HG03571 (cell line): ENCODE results near the gene HACE1.
"Not testable (repeated sequence)": the region's sequence is repeated elsewhere in the genome, so short reads cannot be mapped to it uniquely, and the experiment has no call there.

ENCODE experiments used
- ATAC-seq: cut with Tn5 transposase; IDR thresholded peaks from one replicate; pipeline ENCODE4 v1.9.1; 2021; ENCODE audit not compliant: unreplicated experiment

Gene HACE1

DNA sequence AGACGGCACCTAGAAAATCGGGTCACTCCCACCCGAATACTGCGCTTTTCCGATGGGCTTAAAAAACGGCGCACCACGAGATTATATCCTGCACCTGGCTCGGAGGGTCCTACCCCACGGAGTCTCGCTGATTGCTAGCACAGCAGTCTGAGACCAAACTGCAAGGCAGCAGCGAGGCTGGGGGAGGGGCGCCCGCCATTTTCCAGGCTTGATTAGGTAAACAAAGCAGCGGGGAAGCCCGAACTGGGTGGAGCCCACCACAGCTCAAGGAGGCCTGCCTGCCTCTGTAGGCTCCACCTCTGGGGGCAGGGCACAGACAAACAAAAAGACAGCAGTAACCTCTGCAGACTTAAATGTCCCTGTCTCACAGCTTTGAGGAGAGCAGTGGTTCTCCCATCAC, 122.2 kb downstream of the HACE1 start:
- not testable (repeated sequence) for ATAC-seq

- no peak for ATAC-seq
Observed at GRCh38 chr6:104736545-104736944, 123.2 kb downstream of the HACE1 start.

DNA sequence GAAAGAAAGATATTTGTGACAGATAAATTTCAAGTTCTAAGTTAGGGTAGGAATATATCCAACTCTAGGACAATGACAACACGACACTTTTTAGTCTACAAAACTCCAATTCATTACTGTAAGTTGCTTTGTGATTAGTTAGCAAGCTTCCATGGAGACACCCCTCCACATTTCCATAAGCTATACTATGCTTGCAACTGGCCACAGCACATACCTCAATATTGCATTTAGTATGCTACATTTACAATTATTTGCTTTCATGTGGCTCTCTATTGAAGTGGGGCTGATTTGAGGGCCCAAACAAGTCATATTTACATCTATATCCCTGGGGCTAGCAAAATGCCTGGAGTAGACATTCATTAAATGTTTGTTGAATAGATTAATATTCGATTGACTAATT, 129.3 kb downstream of the HACE1 start:
- ATAC-seq, result no peak

- ATAC-seq, result no peak
Observed at GRCh38 chr6:104729433-104729832, 130.3 kb downstream of the HACE1 start.

DNA sequence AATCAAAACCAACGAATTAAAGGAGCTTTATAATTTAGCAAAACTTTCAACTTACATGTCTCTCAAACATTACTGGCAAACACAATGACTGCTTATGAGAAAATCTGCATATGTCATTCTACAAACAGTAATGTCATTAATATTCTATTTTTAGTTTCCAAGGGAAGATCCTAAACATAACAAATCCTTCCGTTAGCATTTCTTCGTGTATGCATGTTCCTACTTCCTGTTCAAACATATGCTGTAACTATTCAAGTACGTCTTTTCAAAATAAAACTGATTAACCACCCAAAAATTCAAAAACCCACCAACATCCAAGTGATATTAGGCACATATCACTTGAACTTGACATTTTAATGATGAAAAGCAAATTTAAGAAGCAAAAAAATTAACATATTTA, 131.3 kb downstream of the HACE1 start:
- ATAC-seq, result no peak

- ATAC-seq, result no peak
Observed at GRCh38 chr6:104718672-104719071, 141.0 kb downstream of the HACE1 start.

GRCh38 chr6:104716858-104717257, 142.9 kb downstream of the HACE1 start:
- no peak for ATAC-seq

DNA sequence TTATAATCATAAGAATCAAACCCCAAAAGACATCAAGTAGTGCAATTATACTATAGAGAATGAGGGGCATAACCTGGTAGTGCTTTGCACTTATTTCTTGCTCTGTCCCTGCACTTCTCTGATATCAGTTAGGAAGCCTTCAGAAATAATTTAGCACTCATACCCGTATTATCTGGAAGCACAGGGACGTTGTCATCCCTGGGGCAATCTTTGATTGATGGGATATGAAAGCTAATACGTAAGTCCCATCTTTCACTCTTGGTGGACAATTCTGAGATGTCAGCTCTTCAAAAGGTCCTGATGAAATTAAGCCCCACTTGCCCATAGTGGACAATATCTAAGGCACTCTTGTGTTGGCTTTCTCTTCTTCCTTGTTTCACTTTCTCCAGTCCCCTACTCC, 144.9 kb downstream of the HACE1 start:
- no peak for ATAC-seq

DNA sequence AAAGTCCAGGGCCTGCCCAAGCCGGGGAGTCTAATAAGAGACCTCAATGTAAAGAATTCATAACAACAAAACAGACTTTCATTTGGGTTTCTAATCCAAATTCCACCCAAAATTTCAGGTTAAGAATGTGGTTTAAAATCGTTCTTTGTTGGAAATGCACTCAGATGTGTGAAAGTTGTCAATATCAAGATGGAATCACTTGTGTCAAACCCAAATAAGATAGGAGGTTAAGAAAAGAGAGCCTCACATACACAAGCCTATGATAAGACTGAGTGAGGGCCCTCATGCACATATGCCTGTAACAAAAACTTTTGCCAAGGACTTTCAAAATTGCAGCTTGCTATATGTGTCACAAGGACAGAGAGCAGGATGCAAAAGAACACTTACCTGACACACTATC, 145.7 kb downstream of the HACE1 start:
- ATAC-seq, result no peak

- ATAC-seq, result no peak
Observed at GRCh38 chr6:104711371-104711770, 148.3 kb downstream of the HACE1 start.

- no peak for ATAC-seq
Observed at GRCh38 chr6:104710543-104711335, 149.0 kb downstream of the HACE1 start.

GRCh38 chr6:104705916-104706442, 153.7 kb downstream of the HACE1 start:
- no peak for ATAC-seq

DNA sequence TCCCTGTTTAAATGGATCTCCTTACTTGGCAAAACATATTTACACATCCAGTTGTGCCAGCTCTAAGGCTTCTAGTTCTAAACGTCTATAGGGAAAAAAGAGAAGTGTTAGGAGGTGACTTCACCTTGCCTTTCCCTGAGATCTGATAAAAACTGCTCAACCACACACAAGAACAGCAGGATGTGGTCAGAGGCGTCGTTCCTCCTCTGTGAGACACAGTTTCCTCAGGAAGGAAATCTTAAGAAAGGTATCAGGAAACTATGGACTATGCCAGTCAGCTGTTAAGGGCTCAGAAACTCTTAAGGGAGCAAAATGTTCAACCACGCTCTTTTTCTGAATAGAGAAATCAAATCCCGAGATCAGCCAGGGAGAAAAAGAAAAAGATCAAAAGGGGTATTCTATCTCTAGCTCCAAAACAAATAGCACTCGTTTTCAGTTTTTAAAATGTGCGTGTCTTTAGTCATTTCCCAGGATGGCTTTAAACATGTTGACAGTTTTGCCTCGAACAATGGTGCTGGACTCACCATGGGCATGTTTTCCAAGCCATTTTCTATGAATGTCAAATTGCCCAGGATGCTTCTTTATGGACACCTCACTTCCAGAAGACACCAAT, 154.5 kb downstream of the HACE1 start:
- no peak for ATAC-seq

DNA sequence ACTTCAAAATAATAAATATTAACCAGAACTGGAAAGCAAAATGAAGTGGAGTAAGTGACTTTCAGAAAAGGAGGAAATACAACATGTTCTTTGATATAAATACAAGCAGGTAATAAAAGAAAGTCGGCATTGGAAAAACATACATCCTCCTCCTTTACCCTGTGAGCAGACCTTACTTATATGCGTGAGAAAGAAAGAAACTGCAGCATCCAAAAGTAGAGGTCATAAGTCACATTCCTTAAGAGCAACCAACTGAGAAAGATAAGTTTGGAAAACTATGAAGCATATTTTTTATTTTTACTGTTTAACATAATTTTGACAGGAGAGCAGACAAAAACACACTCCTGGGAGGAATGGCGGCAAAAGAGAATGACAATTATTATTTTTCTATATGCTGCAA, 155.5 kb downstream of the HACE1 start:
- no peak for ATAC-seq

DNA sequence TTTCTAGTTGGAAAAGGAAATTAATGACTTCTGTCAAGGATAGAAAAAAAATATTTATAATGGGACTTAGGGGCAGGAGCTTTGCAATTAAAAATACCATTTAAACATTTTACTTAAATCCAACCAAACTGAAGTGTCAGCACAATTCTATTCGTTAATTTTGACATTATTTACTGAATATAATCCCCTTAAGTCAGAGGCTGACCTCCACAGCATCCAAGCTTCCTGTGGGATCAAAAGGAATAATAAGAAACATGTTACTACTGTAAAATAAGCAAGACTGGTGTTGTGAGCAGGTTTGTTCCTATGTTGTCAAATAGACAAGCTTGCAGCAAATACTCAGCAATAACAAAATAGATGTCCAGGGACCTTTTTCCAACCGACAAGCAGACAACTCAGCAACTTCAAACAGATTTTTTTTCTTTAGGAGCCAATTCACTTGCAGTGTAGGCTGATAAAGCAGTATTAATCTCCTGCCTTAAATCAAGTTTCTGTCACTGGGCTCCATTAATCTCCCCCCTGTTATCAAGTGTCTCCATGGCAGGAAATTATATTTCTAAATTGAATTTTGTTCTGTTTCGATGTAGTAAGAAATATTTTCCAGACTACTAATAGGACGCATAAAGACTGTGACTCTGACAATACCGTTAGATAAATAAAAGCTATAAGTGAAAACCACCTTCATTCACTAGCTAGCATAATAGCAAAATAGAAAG, 157.4 kb downstream of the HACE1 start:
- no peak for ATAC-seq

GRCh38 chr6:104700371-104701185, 159.1 kb downstream of the HACE1 start:
- no peak for ATAC-seq

GRCh38 chr6:104699593-104700329, 160.0 kb downstream of the HACE1 start:
- ATAC-seq, result no peak

DNA sequence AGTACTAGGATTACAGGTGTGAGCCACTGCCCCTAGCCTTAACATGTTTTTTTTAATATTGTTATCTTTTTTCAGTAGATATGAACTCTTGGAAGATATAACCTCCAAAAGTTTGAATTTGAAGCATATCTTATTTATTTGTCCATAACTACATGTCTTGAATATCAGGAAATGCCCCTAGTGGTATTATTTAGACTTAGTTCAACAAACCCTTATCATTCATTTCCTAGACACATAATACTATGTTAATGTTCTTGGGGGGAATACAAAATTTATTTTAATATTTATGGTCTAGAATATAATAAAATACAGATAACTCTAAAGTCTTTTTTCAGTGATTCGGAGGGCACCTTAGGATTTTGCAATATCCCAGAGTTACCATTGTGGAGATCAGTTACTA, 160.7 kb downstream of the HACE1 start:
- ATAC-seq, result no peak

DNA sequence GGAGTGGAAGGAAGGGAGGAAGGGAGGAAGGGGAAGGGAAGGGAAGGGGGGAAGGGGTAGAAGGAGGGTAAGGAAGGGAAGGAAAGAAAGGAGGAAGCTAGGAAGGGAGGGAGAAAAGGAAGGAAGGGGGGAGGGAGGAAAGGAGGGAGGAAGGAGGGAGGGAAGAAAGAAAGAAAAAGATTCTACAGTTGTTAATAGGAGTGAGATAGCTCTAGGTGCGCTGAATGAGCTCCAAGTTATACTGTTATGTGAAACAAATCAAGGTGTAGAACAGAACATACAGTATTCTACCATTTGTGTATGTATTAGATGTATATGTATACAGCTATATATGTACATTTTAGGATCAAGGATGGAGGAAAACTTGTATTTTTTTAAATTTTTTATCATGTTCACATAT, 167.7 kb downstream of the HACE1 start:
- no peak for ATAC-seq

GRCh38 chr6:104689551-104690205, 170.0 kb downstream of the HACE1 start:
- ATAC-seq, result no peak
